ENCODE results near the gene DMWD. TPM values are rescaled to one million over a fixed set of nuclear protein-coding genes. Genes with fewer than 3 reads are reported as not detected.

Gene DMWD
- total RNA-seq, 1 experiment from 2014 or later, result 64.6 TPM

DNA sequence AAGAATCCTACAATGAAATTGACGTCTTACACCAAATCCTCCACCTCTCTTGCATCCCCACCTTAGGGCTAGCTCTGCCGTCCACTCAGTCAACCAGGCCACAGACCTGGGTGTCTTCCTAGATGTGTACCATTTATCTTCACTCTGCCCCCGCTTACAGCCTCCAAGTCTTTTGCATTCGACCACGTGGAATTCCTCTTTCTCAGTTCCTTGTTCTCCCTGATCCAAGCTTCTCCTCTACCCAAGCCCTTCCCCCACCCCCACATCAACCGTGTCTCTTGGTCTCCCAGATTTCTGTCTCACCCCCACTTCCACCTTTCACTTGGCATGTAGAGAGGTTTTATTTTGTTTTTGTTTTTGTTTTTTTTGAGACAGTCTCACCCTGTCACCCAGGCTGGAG lies 1.2 kb upstream of the DMWD start:
- Histone ChIP-seq H3K9me3 (ENCODE audit: control insufficient read depth, insufficient read depth, low read depth, low read length) (no peaks in the 10 kb centered on the region), H3K27ac (ENCODE audit: low read length) (no peak overlapping the region), H3K4me1 (ENCODE audit: control insufficient read depth, insufficient read depth, low read length) (no peaks in the 10 kb centered on the region), H3K4me3 (ENCODE audit: low read depth in 2 of 2, low read length in 2 of 2) (no peak overlapping the region), H3K27me3 (ENCODE audit: control insufficient read depth, insufficient read depth, low read length) (no peaks in the 10 kb centered on the region), H3K36me3 (ENCODE audit: control insufficient read depth, insufficient read depth, low read length) (peaks cover 5% of the 10 kb centered on the region)
- POLR2A ChIA-PET, result interaction anchor here (0.6 kb wide), 1 partner anchor 288 kb away, joined by 5 read pairs; no protein-coding TSS in a partner anchor
- ATAC-seq, result no peak
- TF ChIP-seq TCF7L2 (IDR thresholded peaks at IDR 0.05; ENCODE audit: low read depth, low read length), result no peak
- TF ChIP-seq, protein P1, sequence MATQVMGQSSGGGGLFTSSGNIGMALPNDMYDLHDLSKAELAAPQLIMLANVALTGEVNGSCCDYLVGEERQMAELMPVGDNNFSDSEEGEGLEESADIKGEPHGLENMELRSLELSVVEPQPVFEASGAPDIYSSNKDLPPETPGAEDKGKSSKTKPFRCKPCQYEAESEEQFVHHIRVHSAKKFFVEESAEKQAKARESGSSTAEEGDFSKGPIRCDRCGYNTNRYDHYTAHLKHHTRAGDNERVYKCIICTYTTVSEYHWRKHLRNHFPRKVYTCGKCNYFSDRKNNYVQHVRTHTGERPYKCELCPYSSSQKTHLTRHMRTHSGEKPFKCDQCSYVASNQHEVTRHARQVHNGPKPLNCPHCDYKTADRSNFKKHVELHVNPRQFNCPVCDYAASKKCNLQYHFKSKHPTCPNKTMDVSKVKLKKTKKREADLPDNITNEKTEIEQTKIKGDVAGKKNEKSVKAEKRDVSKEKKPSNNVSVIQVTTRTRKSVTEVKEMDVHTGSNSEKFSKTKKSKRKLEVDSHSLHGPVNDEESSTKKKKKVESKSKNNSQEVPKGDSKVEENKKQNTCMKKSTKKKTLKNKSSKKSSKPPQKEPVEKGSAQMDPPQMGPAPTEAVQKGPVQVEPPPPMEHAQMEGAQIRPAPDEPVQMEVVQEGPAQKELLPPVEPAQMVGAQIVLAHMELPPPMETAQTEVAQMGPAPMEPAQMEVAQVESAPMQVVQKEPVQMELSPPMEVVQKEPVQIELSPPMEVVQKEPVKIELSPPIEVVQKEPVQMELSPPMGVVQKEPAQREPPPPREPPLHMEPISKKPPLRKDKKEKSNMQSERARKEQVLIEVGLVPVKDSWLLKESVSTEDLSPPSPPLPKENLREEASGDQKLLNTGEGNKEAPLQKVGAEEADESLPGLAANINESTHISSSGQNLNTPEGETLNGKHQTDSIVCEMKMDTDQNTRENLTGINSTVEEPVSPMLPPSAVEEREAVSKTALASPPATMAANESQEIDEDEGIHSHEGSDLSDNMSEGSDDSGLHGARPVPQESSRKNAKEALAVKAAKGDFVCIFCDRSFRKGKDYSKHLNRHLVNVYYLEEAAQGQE (IDR thresholded peaks at IDR 0.05; ENCODE audit: insufficient read depth in 1 of 2, low read depth in 2 of 2, low read length in 1 of 2), result no peak
- no TSS peak for BruUV-seq (replicated peaks)
- intact Hi-C loops (cut with micrococcal nuclease; ENCODE audit: unreplicated experiment), result no loop called here
- DNase-seq (ENCODE audit: low read depth, low spot score), result no peak
- CTCF ChIA-PET, result no interaction called here
- in situ Hi-C loops (cut with HindIII; ENCODE audit: low pct_unique_long_range_greater_than_20kb, low sequenced_read_pairs), result no loop called here

DNA sequence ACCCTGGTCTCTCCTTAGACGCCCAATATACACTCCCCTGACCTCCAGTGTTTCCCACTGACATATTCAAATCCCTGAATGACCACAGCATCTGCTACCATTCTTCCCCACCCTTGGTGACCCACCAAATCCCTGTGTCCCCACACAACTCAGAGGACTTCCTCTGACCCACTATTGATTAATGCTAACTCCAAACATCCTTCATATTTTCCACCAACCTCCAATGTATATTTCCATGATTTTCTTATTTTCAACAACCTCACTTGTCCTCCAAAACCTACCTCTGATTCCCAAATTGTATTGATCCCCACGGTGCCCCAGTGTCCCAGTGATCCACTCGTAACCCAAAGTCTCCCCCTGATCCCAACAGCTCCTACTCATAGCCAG lies 526 bp upstream of the DMWD start:
- DNase-seq (ENCODE audit: low read depth, low spot score), result no peak
- POLR2A ChIA-PET, result interaction anchor here (0.7 to 1.0 kb wide), 3 partner anchors 10 to 476 kb away, joined by 5 to 6 read pairs (median 5); no protein-coding TSS in a partner anchor
- no peaks in the 10 kb centered on the region for H3K27me3 ChIP-seq (ENCODE audit: control insufficient read depth, insufficient read depth, low read length)
- no peak overlapping the region for H3K27ac ChIP-seq (ENCODE audit: low read length)
- H3K36me3 ChIP-seq (ENCODE audit: control insufficient read depth, insufficient read depth, low read length), result peaks cover 5% of the 10 kb centered on the region
- H3K4me3 ChIP-seq (ENCODE audit: low read depth in 2 of 2, low read length in 2 of 2), result peak overlapping the region in 1 of 2 experiments; percentile 33; a peak in 1 of 4 replicates
- no peaks in the 10 kb centered on the region for H3K4me1 ChIP-seq (ENCODE audit: control insufficient read depth, insufficient read depth, low read length)
- in situ Hi-C loops (cut with HindIII; ENCODE audit: low pct_unique_long_range_greater_than_20kb, low sequenced_read_pairs) (no loop called here), intact Hi-C loops (cut with micrococcal nuclease; ENCODE audit: unreplicated experiment) (no loop called here)
- no peak; the same call in 1 of the 2 replicates for ATAC-seq
- no TSS peak for BruUV-seq (replicated peaks)
- CTCF ChIA-PET, result interaction anchor here (0.6 to 0.7 kb wide), 2 partner anchors 156 to 316 kb away, joined by 3 to 4 read pairs; no protein-coding TSS in a partner anchor
- no peak for TF ChIP-seq SIN3A (IDR thresholded peaks at IDR 0.05; ENCODE audit: borderline replicate concordance, insufficient read depth, low read depth, low read length)
- TF ChIP-seq, protein P1 (IDR thresholded peaks at IDR 0.05; ENCODE audit: insufficient read depth in 1 of 2, low read depth in 2 of 2, low read length in 1 of 2), result no peak
- no peaks in the 10 kb centered on the region for H3K9me3 ChIP-seq (ENCODE audit: control insufficient read depth, insufficient read depth, low read depth, low read length)

DNA sequence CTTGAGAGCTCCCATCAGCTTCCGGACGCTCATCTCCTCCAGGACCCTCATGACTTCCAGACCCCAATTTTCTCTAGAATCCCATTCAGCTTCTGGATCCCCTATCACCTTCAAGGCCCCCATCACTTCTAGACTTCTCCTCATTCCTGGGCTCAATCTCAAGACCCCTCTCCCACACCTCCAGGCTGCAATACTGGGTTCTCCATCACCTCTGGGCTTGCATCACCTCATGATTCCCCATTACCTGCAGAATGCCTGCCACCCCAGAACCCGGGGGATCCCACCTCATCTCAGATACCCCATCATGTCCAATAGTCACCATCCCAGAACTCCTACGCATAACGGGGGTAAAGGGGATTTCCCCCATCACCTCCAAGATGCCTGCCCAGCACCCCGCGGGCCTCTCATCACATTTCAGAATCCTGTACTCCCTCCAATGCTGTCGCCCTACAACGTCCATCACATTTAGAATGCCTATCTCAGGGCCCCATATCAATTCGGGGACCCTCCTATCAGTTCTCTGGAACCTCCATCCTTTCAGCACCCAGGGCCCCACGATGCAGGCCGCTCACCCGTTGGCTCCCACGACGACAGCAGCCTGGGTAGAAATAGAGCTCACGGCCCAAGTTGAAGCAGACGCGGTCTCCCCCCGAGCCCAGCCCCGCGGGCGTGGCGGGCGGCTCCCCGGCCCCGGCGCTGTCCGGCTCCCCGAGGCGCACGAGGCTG lies 738 bp downstream of the DMWD start:
- no TSS peak for BruUV-seq (replicated peaks)
- no peak for TF ChIP-seq SIN3A (IDR thresholded peaks at IDR 0.05; ENCODE audit: borderline replicate concordance, insufficient read depth, low read depth, low read length)
- TF ChIP-seq, protein P1 (IDR thresholded peaks at IDR 0.05; ENCODE audit: insufficient read depth in 1 of 2, low read depth in 2 of 2, low read length in 1 of 2), result no peak
- TF ChIP-seq, protein P2, sequence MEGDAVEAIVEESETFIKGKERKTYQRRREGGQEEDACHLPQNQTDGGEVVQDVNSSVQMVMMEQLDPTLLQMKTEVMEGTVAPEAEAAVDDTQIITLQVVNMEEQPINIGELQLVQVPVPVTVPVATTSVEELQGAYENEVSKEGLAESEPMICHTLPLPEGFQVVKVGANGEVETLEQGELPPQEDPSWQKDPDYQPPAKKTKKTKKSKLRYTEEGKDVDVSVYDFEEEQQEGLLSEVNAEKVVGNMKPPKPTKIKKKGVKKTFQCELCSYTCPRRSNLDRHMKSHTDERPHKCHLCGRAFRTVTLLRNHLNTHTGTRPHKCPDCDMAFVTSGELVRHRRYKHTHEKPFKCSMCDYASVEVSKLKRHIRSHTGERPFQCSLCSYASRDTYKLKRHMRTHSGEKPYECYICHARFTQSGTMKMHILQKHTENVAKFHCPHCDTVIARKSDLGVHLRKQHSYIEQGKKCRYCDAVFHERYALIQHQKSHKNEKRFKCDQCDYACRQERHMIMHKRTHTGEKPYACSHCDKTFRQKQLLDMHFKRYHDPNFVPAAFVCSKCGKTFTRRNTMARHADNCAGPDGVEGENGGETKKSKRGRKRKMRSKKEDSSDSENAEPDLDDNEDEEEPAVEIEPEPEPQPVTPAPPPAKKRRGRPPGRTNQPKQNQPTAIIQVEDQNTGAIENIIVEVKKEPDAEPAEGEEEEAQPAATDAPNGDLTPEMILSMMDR (IDR thresholded peaks at IDR 0.05), result no peak
- TF ChIP-seq TCF7L2 (IDR thresholded peaks at IDR 0.05; ENCODE audit: low read depth, low read length), result no peak
- in situ Hi-C loops (cut with HindIII; ENCODE audit: low pct_unique_long_range_greater_than_20kb, low sequenced_read_pairs) (no loop called here), intact Hi-C loops (cut with micrococcal nuclease; ENCODE audit: unreplicated experiment) (no loop called here)
- Histone ChIP-seq H3K4me1 (ENCODE audit: control insufficient read depth, insufficient read depth, low read length) (no peaks in the 10 kb centered on the region), H3K4me3 (ENCODE audit: low read depth in 2 of 2, low read length in 2 of 2) (peak overlapping the region; percentile 73 to 91), H3K27ac (ENCODE audit: low read length) (peak overlapping the region; percentile 87), H3K27me3 (ENCODE audit: control insufficient read depth, insufficient read depth, low read length) (no peaks in the 10 kb centered on the region), H3K36me3 (ENCODE audit: control insufficient read depth, insufficient read depth, low read length) (peaks cover 5% of the 10 kb centered on the region), H3K9me3 (ENCODE audit: control insufficient read depth, insufficient read depth, low read depth, low read length) (no peaks in the 10 kb centered on the region)
- ChIA-PET POLR2A (no interaction called here), CTCF (no interaction called here)
- DNase-seq (ENCODE audit: low read depth, low spot score), result no peak
- ATAC-seq, result no peak; the same call in 1 of the 2 replicates
